Right forelimb (tissue), 1 donor: ENCODE results near the gene FIGN.

Experiments
- DNase-seq: peaks from one replicate; pipeline ENCODE4 v3.0.0-alpha.2; 2018

FIGN gene

GRCh38 chr2:163735685-163736432 lies at the start of gene FIGN:
Gene FIGN, minus strand, starts transcription at chr2:163736008. Its CDS starts 1,081 bp downstream, at chr2:163734927.
- DNase-seq = peak; percentile 89

- DNase-seq = no peak
Observed at GRCh38 chr2:163785162-163785561, 49.4 kb upstream of the FIGN start.

GRCh38 chr2:163779970-163780597 lies 44.3 kb upstream of the FIGN start:
- DNase-seq = no peak

- DNase-seq = no peak
Observed at GRCh38 chr2:163778045-163778781, 42.4 kb upstream of the FIGN start.

GRCh38 chr2:163775304-163775703 lies 39.5 kb upstream of the FIGN start:
- no peak for DNase-seq

- no peak for DNase-seq
Observed at GRCh38 chr2:163774862-163775261, 39.1 kb upstream of the FIGN start.

- DNase-seq = no peak
Observed at GRCh38 chr2:163773276-163773675, 37.5 kb upstream of the FIGN start.

GRCh38 chr2:163771596-163771995 lies 35.8 kb upstream of the FIGN start:
- no peak for DNase-seq

GRCh38 chr2:163768881-163769695 lies 33.3 kb upstream of the FIGN start:
- no peak for DNase-seq

- DNase-seq = no peak
Observed at GRCh38 chr2:163767097-163767496, 31.3 kb upstream of the FIGN start.

GRCh38 chr2:163764566-163764965 lies 28.8 kb upstream of the FIGN start:
- no peak for DNase-seq

- no peak for DNase-seq
Observed at GRCh38 chr2:163759013-163759412, 23.2 kb upstream of the FIGN start.

GRCh38 chr2:163757814-163758213 lies 22.0 kb upstream of the FIGN start:
- no peak for DNase-seq

GRCh38 chr2:163756588-163756987 lies 20.8 kb upstream of the FIGN start:
- DNase-seq = no peak

GRCh38 chr2:163755366-163755765 lies 19.6 kb upstream of the FIGN start:
- DNase-seq = no peak

- DNase-seq = no peak
Observed at GRCh38 chr2:163753726-163754125, 17.9 kb upstream of the FIGN start.

- DNase-seq = no peak
Observed at GRCh38 chr2:163752267-163752666, 16.5 kb upstream of the FIGN start.

GRCh38 chr2:163751696-163752095 lies 15.9 kb upstream of the FIGN start:
- DNase-seq = no peak

GRCh38 chr2:163748420-163748819 lies 12.6 kb upstream of the FIGN start:
- DNase-seq = no peak

- DNase-seq = no peak
Observed at GRCh38 chr2:163741435-163741834, 5.6 kb upstream of the FIGN start.

- no peak for DNase-seq
Observed at GRCh38 chr2:163737563-163737962, 1.8 kb upstream of the FIGN start.

GRCh38 chr2:163737190-163737439 lies 1.3 kb upstream of the FIGN start:
- DNase-seq = no peak

GRCh38 chr2:163736433-163737189 lies 803 bp upstream of the FIGN start:
- DNase-seq = peak; percentile 73
